WTC11 (cell line): ENCODE data around the gene ZNF213. TPM values are rescaled to one million over a fixed set of nuclear protein-coding genes. Genes with fewer than 3 reads are reported as not detected.

ENCODE experiments used
- ATAC-seq: fragments of 200-7000 bp; cut with Tn5 transposase; 2 replicates; pipeline ENCODE4 v1.10.0; 2021; ENCODE audit warnings: mild to moderate bottlenecking, moderate library complexity
- CTCF ChIA-PET: fragments of 300-600 bp; sonication (Branson Sonifier 250); formaldehyde crosslinking; loops from one replicate; lab custom pipeline; 2021; ENCODE audit warnings: antibody characterized with exemption; lab: Charles Lee
- POLR2A ChIA-PET: fragments of 350-600 bp; sonication (Branson Sonifier 250); formaldehyde crosslinking; loops from one replicate; lab custom pipeline; 2021; ENCODE audit warnings: antibody characterized with exemption; lab: Charles Lee
- DNase-seq: peaks from one replicate; pipeline ENCODE4 v3.0.0; 2021; ENCODE audit warnings: low spot score
- H3K27ac Mint-ChIP-seq: 2 replicates; pipeline ENCODE4 v1.8.0; 2021; ENCODE audit warnings: mixed read lengths
- H3K27me3 Mint-ChIP-seq: 2 replicates; pipeline ENCODE4 v1.8.0; 2021; ENCODE audit warnings: low read depth, mild to moderate bottlenecking, moderate library complexity, mixed read lengths
- H3K36me3 Mint-ChIP-seq: 2 replicates; pipeline ENCODE4 v1.8.0; 2021; ENCODE audit warnings: mixed read lengths
- H3K4me1 Mint-ChIP-seq: 2 replicates; pipeline ENCODE4 v1.8.0; 2022; ENCODE audit warnings: mixed read lengths
- H3K4me3 Mint-ChIP-seq: 2 replicates; pipeline ENCODE4 v1.8.0; 2021; ENCODE audit warnings: mild to moderate bottlenecking, moderate library complexity, mixed read lengths
- H3K9me3 Mint-ChIP-seq: 2 replicates; pipeline ENCODE4 v1.8.0; 2021; ENCODE audit warnings: mixed read lengths
- CREM ChIP-seq: sonication (generic); formaldehyde crosslinking; IDR thresholded peaks from 2 replicates; pipeline ENCODE4 v1.8.1; 2022; ENCODE audit warnings: mild to moderate bottlenecking, missing genetic modification reagents, moderate library complexity
- ELF4 ChIP-seq: sonication (generic); formaldehyde crosslinking; IDR thresholded peaks from 2 replicates; pipeline ENCODE4 v1.8.1; 2022; ENCODE audit warnings: low read depth, mild to moderate bottlenecking, moderate library complexity, missing genetic modification reagents
- ESRRA ChIP-seq: sonication (generic); formaldehyde crosslinking; IDR thresholded peaks from 2 replicates; pipeline ENCODE4 v1.8.1; 2022; ENCODE audit warnings: mild to moderate bottlenecking, missing genetic modification reagents, borderline replicate concordance
- FOXK1 ChIP-seq: sonication (generic); formaldehyde crosslinking; IDR thresholded peaks from 2 replicates; pipeline ENCODE4 v1.8.0; 2022; ENCODE audit warnings: mild to moderate bottlenecking, moderate library complexity, missing genetic modification reagents
- GRHL2 ChIP-seq: fragments of 250-450 bp; sonication (Bioruptor Pico); IDR thresholded peaks from 2 replicates; pipeline ENCODE4 v1.8.0; 2022; ENCODE audit warnings: mild to moderate bottlenecking, moderate library complexity; ENCODE audit not compliant: insufficient replicate concordance, severe bottlenecking
- GTF2I ChIP-seq: fragments of 250-450 bp; sonication (Bioruptor Pico); conservative IDR thresholded peaks from 2 replicates; pipeline ENCODE4 v1.4.0; 2021; ENCODE audit warnings: mild to moderate bottlenecking
- OVOL2 ChIP-seq: fragments of 250-450 bp; sonication (Bioruptor Pico); IDR thresholded peaks from 2 replicates; pipeline ENCODE4 v1.9.0; 2021; ENCODE audit warnings: mild to moderate bottlenecking, borderline replicate concordance
- ZNF232 ChIP-seq: sonication (generic); formaldehyde crosslinking; IDR thresholded peaks from 2 replicates; pipeline ENCODE4 v1.8.0; 2022; ENCODE audit warnings: mild to moderate bottlenecking, missing genetic modification reagents
- ZNF396 ChIP-seq: fragments of 250-450 bp; sonication (Bioruptor Pico); IDR thresholded peaks from 2 replicates; pipeline ENCODE4 v1.8.0; 2021; ENCODE audit warnings: mild to moderate bottlenecking, moderate library complexity, borderline replicate concordance
- ZNF423 ChIP-seq: fragments of 250-450 bp; sonication (Bioruptor Pico); IDR thresholded peaks from 2 replicates; pipeline ENCODE4 v2.1.2; 2022; ENCODE audit warnings: mild to moderate bottlenecking, moderate library complexity
- ZNF671 ChIP-seq: fragments of 250-450 bp; sonication (Bioruptor Pico); IDR thresholded peaks from 2 replicates; pipeline ENCODE4 v1.8.0; 2021; ENCODE audit warnings: mild to moderate bottlenecking
- total RNA-seq: library from RNA; stranded (reverse); gene quantifications from 3 replicates; pipeline ENCODE4 v1.2.3, GENCODE V29; 2021
- TF ChIP-seq, protein P1 (sequence below): sonication (generic); formaldehyde crosslinking; IDR thresholded peaks from 2 replicates; pipeline ENCODE4 v1.8.1; 2023; ENCODE audit warnings: mild to moderate bottlenecking, missing genetic modification reagents
- TF ChIP-seq, protein P2 (sequence below): sonication (generic); formaldehyde crosslinking; IDR thresholded peaks from 2 replicates; pipeline ENCODE4 v1.8.1; 2022; ENCODE audit warnings: missing genetic modification reagents, borderline replicate concordance
- TF ChIP-seq, protein P3 (sequence below): sonication (generic); formaldehyde crosslinking; IDR thresholded peaks from 2 replicates; pipeline ENCODE4 v1.8.0; 2022; ENCODE audit warnings: mild to moderate bottlenecking, missing genetic modification reagents
- TF ChIP-seq, protein P4 (sequence below): sonication (generic); formaldehyde crosslinking; IDR thresholded peaks from 2 replicates; pipeline ENCODE4 v1.8.1; 2023; ENCODE audit warnings: mild to moderate bottlenecking, moderate library complexity, missing genetic modification reagents
- TF ChIP-seq, protein P5 (sequence below): sonication (generic); formaldehyde crosslinking; IDR thresholded peaks from 2 replicates; pipeline ENCODE4 v1.8.0; 2023; ENCODE audit warnings: missing genetic modification reagents, mild to moderate bottlenecking, borderline replicate concordance
- TF ChIP-seq, protein P6 (sequence below): sonication (generic); formaldehyde crosslinking; IDR thresholded peaks from 2 replicates; pipeline ENCODE4 v1.8.0; 2022; ENCODE audit warnings: mild to moderate bottlenecking, missing genetic modification reagents
- TF ChIP-seq, protein P7 (sequence below): sonication (generic); formaldehyde crosslinking; conservative IDR thresholded peaks from 2 replicates; pipeline ENCODE4 v1.8.1; 2022; ENCODE audit warnings: mild to moderate bottlenecking, missing genetic modification reagents

Gene ZNF213
- total RNA-seq, 1 experiment from 2014 or later: 11.6 TPM

DNA sequence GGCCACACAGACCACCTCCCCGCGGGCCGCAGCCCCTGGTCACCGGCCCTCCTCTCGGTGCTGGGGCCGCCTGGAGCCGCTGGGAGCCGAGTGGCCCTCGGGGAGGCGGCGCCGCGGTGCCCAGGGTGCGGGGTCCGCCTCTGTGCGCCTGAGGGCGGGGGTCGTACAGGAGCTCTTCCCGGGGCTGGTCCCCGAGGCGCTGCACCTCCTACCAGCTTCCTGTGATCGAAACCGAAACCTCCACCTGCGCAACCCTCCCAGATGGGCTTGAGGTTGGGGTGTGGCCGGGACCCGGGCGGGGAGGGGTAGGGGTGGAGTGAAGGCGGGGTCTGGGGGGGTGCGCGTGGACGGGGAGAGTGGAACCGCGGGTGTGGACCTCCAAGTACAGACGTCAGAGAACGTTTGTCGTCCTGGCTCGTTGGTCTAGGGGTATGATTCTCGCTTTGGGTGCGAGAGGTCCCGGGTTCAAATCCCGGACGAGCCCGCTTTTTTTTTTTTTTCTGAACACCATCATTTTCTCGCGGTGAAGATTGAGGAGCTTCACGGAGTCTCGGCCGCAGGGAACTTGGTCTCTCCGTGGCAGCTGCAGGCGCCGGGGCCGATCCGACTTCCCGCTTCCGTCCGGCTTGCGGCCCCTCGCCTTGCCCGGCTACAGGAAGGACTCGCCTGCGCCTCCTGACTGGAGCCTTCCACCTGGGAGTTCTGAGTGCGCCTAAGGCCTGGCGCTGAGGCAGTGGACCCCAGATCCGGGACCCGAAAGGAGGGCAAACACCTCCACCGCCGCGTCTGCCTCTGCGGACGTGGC is 23.9 kb downstream of the ZNF213 start:
- TF ChIP-seq ZNF396 (no peak), CREM (no peak), FOXK1 (CRISPR knock-in tag) (0 out of 2 replicates have a peak, but pooled peaks have one; percentile 6), ZNF423 (CRISPR knock-in tag) (peak; percentile 27; the same call in 1 of the 2 replicates), ZNF232 (CRISPR knock-in tag) (peak; percentile 39; the same call in 1 of the 2 replicates)
- TF ChIP-seq, protein P1, sequence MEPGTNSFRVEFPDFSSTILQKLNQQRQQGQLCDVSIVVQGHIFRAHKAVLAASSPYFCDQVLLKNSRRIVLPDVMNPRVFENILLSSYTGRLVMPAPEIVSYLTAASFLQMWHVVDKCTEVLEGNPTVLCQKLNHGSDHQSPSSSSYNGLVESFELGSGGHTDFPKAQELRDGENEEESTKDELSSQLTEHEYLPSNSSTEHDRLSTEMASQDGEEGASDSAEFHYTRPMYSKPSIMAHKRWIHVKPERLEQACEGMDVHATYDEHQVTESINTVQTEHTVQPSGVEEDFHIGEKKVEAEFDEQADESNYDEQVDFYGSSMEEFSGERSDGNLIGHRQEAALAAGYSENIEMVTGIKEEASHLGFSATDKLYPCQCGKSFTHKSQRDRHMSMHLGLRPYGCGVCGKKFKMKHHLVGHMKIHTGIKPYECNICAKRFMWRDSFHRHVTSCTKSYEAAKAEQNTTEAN (CRISPR knock-in tag): peak; percentile 50; the same call in 1 of the 2 replicates
- TF ChIP-seq, protein P2, sequence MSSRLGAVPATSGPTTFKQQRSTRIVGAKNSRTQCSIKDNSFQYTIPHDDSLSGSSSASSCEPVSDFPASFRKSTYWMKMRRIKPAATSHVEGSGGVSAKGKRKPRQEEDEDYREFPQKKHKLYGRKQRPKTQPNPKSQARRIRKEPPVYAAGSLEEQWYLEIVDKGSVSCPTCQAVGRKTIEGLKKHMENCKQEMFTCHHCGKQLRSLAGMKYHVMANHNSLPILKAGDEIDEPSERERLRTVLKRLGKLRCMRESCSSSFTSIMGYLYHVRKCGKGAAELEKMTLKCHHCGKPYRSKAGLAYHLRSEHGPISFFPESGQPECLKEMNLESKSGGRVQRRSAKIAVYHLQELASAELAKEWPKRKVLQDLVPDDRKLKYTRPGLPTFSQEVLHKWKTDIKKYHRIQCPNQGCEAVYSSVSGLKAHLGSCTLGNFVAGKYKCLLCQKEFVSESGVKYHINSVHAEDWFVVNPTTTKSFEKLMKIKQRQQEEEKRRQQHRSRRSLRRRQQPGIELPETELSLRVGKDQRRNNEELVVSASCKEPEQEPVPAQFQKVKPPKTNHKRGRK: peak; percentile 98
- TF ChIP-seq, protein P3, sequence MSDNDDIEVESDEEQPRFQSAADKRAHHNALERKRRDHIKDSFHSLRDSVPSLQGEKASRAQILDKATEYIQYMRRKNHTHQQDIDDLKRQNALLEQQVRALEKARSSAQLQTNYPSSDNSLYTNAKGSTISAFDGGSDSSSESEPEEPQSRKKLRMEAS (CRISPR knock-in tag): 0 out of 2 replicates have a peak, but pooled peaks have one; percentile 38
- TF ChIP-seq, protein P4, sequence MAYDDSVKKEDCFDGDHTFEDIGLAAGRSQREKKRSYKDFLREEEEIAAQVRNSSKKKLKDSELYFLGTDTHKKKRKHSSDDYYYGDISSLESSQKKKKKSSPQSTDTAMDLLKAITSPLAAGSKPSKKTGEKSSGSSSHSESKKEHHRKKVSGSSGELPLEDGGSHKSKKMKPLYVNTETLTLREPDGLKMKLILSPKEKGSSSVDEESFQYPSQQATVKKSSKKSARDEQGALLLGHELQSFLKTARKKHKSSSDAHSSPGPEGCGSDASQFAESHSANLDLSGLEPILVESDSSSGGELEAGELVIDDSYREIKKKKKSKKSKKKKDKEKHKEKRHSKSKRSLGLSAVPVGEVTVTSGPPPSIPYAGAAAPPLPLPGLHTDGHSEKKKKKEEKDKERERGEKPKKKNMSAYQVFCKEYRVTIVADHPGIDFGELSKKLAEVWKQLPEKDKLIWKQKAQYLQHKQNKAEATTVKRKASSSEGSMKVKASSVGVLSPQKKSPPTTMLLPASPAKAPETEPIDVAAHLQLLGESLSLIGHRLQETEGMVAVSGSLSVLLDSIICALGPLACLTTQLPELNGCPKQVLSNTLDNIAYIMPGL (CRISPR knock-in tag): peak; percentile 86
- TF ChIP-seq, protein P5, sequence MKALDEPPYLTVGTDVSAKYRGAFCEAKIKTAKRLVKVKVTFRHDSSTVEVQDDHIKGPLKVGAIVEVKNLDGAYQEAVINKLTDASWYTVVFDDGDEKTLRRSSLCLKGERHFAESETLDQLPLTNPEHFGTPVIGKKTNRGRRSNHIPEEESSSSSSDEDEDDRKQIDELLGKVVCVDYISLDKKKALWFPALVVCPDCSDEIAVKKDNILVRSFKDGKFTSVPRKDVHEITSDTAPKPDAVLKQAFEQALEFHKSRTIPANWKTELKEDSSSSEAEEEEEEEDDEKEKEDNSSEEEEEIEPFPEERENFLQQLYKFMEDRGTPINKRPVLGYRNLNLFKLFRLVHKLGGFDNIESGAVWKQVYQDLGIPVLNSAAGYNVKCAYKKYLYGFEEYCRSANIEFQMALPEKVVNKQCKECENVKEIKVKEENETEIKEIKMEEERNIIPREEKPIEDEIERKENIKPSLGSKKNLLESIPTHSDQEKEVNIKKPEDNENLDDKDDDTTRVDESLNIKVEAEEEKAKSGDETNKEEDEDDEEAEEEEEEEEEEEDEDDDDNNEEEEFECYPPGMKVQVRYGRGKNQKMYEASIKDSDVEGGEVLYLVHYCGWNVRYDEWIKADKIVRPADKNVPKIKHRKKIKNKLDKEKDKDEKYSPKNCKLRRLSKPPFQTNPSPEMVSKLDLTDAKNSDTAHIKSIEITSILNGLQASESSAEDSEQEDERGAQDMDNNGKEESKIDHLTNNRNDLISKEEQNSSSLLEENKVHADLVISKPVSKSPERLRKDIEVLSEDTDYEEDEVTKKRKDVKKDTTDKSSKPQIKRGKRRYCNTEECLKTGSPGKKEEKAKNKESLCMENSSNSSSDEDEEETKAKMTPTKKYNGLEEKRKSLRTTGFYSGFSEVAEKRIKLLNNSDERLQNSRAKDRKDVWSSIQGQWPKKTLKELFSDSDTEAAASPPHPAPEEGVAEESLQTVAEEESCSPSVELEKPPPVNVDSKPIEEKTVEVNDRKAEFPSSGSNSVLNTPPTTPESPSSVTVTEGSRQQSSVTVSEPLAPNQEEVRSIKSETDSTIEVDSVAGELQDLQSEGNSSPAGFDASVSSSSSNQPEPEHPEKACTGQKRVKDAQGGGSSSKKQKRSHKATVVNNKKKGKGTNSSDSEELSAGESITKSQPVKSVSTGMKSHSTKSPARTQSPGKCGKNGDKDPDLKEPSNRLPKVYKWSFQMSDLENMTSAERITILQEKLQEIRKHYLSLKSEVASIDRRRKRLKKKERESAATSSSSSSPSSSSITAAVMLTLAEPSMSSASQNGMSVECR (CRISPR knock-in tag): peak; percentile 33; the same call in 1 of the 2 replicates
- ATAC-seq (peak; percentile 52), DNase-seq (peak; percentile 87)
- Mint-ChIP-seq H3K27ac (peak overlapping the region; percentile 88), H3K36me3 (no peaks in the 10 kb centered on the region), H3K4me1 (peaks cover 6% of the 10 kb centered on the region), H3K9me3 (no peaks in the 10 kb centered on the region), H3K4me3 (peak overlapping the region; percentile 91), H3K27me3 (peaks cover 32% of the 10 kb centered on the region)
- POLR2A ChIA-PET: interaction anchor here (0.5 to 3.4 kb wide), 13 partner anchors 9 to 254 kb away, joined by 3 to 41 read pairs (median 4); partner anchors contain the start of genes ZNF200, ZNF213, ZNF263 and ZSCAN10
- CTCF ChIA-PET: interaction anchor here (0.5 to 6.2 kb wide), 17 partner anchors 7 to 656 kb away, joined by 3 to 95 read pairs (median 5); partner anchors contain the start of genes ZNF213 and ZSCAN10

DNA sequence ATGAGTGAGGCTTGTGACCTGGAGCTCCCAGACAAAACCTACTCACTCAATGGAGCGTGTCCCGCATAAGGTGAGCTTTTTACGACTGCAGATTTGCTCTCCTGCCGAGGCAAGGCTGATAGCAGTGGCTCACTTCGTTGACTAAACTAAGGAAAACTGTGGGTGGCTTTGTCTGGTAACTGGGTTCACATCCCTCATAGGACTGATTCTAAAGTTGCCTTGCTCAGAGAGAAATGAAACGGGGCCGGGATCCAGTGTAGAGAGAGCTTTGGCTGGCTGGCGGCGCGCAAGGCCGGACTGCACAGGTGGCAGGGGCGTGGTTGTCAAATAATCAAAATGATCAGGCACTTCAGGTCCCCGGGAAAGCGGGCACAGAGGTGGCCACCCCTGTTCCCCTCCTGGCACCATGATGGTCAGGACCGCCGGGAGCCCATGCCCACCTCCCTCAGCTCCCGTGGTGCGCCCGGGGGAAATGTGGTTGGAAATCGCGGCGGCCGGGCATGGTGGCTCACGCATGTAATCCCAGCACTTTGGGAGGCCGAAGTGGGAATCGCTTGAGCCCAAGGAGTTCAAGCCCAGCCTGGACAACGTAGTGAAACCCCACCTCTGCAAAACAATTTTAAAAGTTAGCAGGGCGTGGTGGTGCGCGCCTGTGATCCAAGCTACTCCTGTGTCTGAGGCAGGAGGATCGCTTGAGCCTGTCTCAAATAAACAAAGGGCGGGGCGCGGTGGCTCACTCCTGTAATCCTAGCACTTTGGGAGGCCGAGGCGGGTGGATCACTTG is 26.6 kb downstream of the ZNF213 start:
- H3K27ac Mint-ChIP-seq: peak overlapping the region; percentile 53; the same call in 1 of the 2 replicates
- DNase-seq (no peak), ATAC-seq (no peak)
- POLR2A ChIA-PET: no interaction called here
- H3K4me3 Mint-ChIP-seq: peak overlapping the region; percentile 31
- CTCF ChIA-PET: interaction anchor here (1.4 to 6.2 kb wide), 4 partner anchors 10 to 134 kb away, joined by 3 to 75 read pairs (median 52); no protein-coding TSS in a partner anchor
- H3K9me3 Mint-ChIP-seq: peaks cover 11% of the 10 kb centered on the region
- H3K4me1 Mint-ChIP-seq: peaks cover 6% of the 10 kb centered on the region
- H3K27me3 Mint-ChIP-seq: peaks cover 24% of the 10 kb centered on the region
- no peaks in the 10 kb centered on the region for H3K36me3 Mint-ChIP-seq
- TF ChIP-seq, protein P2: no peak
- TF ChIP-seq GTF2I (no peak), ESRRA (CRISPR knock-in tag) (no peak), ZNF671 (no peak), OVOL2 (no peak), GRHL2 (CRISPR knock-in tag) (no peak), ELF4 (CRISPR knock-in tag) (no peak)
- TF ChIP-seq, protein P6, sequence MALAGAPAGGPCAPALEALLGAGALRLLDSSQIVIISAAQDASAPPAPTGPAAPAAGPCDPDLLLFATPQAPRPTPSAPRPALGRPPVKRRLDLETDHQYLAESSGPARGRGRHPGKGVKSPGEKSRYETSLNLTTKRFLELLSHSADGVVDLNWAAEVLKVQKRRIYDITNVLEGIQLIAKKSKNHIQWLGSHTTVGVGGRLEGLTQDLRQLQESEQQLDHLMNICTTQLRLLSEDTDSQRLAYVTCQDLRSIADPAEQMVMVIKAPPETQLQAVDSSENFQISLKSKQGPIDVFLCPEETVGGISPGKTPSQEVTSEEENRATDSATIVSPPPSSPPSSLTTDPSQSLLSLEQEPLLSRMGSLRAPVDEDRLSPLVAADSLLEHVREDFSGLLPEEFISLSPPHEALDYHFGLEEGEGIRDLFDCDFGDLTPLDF: no peak
- TF ChIP-seq, protein P7, sequence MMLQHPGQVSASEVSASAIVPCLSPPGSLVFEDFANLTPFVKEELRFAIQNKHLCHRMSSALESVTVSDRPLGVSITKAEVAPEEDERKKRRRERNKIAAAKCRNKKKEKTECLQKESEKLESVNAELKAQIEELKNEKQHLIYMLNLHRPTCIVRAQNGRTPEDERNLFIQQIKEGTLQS: no peak
